HG02938 (cell line): ENCODE results near the gene ZNF780B.

Source experiments
- ATAC-seq: cut with Tn5 transposase; IDR thresholded peaks from one replicate; pipeline ENCODE4 v1.9.1; 2021; ENCODE audit warnings: mild to moderate bottlenecking, moderate library complexity; ENCODE audit not compliant: unreplicated experiment

The ZNF780B gene

DNA sequence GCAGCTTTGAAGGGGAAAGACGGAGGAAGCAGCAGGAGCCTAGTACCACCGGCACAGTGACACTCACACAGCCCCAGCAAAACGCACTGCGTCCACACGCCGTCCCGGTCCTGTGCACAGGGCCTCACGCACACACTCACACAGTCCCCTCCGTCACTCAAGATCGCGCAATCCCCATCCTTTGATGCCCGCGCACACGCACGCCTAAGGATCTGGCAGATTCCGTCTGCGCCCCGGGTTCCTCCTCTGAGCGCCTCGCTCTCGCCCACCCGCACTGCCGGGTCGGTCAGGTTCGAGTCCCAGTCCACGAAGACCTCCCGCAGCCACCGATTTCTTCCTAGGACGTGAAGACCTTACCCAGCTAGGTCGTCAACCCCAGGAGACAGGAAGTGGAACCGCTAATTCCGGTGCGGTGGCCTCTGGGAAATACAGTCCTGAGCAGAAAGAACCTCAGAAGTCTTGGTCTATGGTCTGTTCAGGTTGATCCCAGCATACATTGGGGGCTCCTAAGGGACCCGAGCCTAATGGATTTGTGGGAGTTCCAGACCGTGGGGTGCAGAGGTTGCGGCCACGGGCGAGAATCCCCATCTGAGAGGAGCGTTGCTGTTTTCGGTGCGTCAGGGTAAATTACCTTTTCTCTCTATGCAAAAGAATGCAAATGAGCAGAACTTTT lies at the start of gene ZNF780B:
Gene ZNF780B (minus strand): TSS at position 400 of the 673 bp plus-strand sequence. CDS start 5,899 bp downstream, outside the sequence.
- peak; percentile 61 for ATAC-seq

DNA sequence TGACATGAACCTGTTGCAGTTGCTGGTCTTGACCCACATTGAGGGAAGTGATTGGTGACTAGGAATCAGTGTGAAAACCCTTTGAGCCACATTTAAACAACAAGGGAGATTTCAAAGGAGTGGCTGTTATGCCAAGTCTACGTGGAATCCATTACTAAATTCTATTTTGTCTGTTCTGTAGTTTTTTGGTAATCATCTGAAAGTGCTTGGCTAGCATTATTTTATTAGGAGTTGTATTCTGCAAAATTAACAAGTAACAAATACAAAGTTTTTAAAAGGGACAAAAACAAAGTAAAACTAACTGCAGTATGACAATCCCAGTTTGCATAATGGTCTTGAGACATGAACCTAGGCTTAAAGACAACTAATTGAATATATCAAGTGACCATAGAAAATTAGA lies 48.7 kb upstream of the ZNF780B start:
- no peak for ATAC-seq

DNA sequence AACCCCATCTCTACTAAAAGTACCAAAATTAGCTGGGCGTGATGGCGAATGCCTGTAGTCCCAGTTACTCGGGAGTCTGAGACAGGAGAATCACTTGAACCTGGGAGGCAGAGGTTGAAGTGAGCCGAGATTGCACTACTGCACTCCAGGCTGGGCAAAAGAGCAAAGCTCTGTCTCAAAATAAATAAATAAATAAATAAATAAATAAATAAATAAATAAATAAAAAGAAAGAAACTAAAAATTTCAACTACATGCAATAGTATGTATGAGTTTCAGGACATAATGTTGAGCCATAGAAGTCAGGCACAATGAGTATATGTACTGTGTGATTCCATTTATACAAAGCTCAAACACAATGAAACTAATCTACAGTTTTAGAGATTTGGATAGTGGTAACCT lies 47.6 kb upstream of the ZNF780B start:
- ATAC-seq, result no peak

DNA sequence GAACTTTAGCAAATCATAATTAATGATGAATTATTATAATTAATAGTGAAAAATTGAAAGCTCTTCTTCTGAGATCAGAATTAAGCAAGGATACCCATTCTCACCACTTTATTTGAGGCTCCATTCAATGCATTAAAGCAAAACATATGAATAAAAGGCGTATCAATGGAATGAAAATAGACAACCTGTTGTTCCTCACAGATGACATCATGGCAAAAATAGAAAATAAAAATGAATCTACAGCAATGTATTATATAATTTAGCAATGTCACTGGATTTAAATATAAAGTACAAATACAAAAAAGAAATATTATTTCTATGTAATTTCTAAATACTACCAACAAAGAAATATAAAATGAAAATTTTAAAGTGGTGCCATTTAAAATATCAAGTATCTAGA lies 45.8 kb upstream of the ZNF780B start:
- ATAC-seq, result no peak

DNA sequence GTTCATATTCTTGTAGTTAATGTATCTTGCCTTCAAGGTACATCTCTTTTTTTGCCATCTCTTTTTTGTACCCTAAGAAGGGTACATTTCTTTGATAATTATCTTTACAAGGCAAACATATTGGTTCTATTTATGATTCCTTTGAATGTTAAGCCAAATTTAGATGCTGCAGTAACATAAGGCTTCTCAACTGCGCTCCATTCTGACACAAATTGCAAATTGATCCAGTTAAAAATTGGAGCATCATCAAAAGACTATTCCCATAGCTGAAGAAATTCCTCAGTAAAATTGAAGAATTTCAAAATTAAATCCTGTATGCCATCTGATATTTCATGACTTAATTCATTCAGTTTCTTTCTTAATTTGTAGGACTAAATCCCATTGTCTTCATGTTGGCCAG lies 37.4 kb upstream of the ZNF780B start:
- ATAC-seq, result no peak

DNA sequence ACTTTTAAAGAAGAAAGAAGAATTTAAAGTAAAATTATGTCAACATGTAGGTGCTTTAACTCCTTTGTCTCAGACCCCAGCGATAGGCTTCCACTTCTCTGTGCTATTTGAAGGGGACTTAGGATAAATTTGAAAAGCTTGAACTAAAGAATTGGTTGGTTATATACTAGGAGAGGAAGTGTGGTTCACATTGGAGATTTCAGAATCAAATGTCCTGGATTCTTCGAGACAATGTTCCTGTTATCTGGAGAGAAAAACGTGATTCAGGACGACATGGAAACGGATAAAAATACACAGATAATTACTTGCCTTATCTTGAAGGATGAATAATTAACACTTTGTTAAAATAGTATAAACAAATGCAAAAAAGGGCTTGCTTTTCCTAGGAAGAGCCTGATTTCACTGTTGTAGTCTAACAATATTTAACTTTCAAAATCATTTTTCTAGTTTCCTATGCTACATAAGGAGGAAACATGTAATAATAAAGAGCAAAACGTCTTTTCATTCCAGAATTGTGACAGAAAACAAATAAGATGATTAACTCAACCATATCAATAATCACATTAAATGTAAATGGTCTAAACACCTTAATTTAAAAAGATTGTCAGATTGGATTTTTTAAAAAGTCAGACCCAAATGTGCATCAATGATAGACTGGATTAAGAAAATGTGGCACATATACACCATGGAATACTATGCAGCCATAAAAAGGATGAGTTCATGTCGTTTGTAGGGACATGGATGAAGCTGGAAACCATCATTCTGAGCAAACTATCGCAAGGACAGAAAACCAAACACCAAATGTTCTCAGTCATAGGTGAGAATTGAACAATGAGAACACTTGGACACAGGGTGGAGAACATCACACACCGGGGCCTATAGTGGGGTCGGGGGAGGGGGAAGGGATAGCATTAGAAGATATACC lies 35.4 kb upstream of the ZNF780B start:
- no peak for ATAC-seq

DNA sequence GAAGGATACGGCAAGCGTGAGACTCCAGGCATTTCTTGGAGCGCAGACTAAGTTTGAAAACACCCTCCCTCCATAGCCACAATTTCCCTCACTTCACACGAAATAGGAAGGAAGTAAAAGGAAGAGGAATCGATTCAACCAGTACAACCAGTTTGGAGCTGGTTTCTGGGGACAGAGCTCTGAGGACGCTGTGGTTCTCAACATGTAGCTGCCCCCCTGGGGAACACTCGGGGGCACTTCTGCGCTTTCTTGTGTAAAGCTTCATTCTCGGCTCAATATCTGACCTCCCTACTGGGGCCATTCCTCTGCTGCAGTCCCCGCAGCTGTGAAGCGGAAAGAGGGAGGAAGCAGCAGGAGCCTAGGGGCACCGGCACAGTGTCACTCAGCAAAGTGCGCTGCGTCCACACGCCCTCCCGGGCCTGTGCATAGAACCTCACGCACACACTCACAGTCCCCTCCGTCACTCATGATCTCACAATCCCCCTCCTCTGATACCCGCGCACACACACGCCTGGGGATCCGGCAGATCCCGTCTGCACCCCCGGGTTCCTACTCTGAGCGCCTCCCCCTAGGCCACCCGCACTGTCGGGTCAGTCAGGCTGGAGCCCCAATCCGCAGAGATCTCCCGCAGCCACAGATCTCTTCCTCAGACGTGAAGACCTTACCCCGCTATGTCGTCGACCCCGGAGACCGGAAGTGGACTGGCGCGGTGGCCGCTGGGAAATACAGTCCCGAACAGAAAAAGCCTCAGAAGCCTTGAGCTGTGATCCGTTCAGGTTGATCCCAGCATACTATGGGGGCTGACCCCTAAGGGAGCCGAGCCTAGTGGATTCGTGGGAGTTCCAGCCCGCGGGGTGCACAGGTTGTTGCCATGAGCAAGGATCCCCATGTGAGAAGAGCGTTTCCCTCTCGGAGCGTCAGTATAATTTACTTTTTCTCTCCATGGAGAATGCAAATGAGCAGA lies 34.5 kb upstream of the ZNF780B start, which contains the start of gene ZNF780A:
Gene ZNF780A (minus strand): TSS at position 703 of the 964 bp plus-strand sequence. CDS start 6,190 bp downstream, outside the sequence.
- peak; percentile 73 for ATAC-seq

DNA sequence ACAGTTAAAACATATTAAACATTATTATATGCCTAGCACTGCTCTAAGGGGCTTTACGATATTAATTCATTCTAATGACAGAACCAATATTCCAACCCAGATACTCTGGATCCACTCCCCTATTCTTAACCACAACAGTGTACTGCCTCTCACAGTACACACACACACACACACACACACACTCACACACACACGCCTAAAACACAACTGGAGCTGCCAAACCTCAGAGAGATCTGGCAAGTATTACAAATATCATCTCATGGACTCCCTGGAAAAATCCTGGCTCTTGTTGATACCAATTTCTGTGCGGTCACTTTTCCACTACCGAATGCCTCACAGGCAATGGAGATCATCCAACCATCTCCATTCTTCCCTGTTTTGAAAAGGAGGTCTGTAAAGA lies 33.4 kb upstream of the ZNF780B start:
- no peak for ATAC-seq

DNA sequence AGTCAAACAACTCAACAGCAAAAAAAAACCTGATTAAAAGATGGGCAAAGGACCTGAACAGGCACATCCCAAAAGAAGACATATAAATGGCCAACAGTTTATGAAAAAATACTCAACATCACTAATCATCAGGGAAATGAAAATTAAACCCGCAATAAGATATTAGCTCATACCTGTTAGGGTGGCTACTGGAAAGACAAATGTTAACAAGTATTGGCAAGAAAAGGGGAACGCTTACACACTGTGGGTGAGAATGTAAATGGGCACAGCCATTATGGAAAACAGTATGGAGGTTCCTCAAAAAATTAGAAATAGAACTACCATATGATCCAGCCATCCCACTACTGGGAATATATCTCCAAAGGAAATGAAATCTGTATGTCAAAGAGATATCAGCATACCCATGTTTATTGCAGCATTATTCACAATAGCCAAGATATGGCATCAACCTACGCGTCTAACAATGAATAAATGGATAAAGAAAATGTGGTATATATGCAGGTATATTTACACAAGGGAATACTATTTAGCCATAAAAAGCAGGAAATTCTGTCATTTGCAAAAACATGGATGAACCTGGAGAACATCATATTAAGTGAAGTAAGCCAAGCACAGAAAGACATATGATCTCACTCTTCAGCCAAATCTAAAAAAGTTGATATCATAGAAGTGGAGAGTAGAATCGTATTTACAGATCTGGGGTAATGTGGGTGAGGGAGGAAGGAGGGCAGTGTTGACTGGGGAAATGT lies 32.4 kb upstream of the ZNF780B start:
- ATAC-seq, result no peak

DNA sequence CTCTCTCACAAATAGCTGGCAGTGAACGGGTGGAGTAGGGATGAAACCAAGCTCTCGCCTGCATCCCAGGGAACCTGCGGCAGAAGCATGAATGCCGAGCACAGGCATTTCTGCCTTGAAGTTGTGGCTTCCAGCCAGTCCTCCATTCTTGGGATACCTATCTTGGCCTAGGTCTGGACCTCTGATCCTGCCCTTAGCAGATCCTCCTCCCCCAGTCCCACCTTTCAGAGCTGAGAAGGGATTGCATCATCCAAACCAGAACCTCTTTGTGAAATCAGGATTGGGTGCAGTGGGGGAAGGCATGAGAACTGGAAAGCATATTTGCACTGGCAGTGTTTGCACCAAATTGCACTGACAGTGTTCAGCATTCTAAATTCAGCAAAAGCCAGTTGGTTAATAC lies 28.9 kb upstream of the ZNF780B start:
- no peak for ATAC-seq

DNA sequence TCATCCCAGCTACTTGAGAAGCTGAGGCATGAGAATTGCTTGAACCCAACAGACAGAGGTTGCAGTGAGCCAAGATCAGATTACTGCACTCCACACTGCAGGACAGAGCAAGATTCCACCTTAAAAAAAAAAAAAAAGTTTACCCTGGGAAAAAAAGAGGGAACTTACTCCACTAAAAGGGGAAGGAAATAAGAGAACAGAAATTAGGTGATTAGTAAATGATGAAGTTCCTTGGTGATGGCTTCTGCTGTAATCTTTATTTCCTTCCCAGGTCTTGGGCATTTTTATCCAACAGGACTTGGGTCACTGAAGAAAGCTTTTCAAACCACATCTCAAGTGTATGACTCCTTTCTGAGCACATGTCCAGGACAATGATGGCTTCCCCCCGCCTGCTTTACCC lies 25.4 kb upstream of the ZNF780B start:
- ATAC-seq, result no peak

DNA sequence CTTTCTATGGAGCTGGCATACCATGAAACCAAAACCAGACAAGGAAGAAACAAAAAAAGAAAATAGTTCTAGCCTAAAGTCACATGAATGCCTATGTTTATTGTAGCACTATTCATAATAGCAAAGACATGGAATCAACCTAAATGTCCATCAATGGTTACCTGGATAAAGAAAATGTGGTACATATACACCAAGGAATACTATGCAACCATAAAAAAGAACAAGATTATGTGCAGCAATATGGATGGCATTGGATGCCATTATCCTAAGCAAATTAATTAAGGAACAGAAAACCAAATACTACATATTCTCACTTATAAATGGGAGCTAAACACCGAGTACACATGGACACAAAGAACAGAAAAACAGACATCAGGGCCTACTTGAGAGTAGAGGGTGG lies 24.3 kb upstream of the ZNF780B start:
- no peak for ATAC-seq

DNA sequence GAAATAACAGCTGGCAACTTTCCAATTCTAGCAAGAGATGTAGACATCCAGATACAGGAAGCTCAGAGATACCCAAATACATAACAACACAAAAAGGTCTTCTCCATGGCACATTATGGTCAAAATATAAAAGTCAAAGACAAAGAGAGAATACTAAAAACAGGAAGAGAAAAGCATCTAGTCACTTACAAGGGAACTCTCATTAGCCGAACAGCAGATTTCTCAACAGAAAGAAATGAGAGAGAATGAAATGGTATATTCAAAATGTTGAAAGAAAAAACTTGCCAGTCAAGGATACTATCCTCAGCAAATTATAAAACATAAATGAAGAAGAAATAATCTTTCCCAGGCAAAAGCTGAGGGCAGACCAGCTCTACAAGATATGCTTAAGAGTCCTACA lies 22.3 kb upstream of the ZNF780B start:
- no peak for ATAC-seq

DNA sequence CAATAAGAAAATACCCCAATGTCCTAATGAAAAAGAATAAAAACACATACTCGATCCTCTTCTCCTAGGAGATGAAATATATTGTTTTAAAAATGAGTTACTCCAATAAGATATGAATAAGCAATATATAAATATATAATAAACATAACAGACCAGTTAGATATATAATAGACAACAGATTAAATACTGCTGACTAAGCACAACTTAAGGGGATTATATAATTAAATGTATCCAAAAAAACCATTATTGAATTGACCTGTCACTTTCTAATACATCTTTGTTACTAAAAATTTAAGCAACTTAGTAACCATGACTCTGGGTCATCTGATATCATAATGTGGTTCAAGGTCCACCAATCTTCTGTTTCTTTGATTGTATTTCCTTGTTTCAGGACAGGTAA lies 14.0 kb upstream of the ZNF780B start:
- no peak for ATAC-seq

DNA sequence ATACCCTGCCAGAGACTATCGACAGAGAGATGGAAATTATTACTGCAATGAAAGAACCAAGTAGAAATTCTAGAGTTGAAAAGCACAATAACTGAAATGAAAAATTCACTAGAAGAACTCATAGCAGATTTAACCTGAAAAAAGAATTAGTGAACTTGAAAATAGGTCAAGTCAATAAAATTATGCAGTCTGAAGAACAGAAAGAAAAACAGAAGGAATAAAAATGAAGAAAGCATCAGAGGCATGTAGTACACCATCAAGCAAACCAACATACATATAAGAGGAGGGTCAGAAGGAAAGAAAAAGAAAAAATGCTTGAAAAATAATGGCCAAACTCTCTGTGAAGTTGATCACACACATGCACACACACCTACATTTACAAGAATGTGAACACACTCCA lies 3.6 kb upstream of the ZNF780B start:
- no peak for ATAC-seq

DNA sequence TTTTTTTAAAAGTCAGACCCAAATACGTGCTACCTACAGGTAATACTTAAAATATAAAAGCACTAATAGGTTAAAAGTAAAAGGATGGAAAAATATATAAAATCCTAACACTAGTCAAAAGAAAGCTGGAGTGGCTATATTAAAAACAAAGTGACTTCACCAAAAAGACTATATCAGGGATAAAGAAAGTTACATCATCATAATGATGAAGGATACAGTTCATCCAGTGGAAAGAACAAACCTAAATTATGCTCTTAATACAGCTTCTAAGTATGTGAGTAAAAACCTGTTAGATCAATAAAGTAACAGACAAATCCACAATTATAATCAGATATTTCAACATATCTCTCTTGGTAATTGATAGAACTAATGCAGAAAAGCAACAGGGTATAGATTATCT lies 1.1 kb upstream of the ZNF780B start:
- ATAC-seq, result no peak

DNA sequence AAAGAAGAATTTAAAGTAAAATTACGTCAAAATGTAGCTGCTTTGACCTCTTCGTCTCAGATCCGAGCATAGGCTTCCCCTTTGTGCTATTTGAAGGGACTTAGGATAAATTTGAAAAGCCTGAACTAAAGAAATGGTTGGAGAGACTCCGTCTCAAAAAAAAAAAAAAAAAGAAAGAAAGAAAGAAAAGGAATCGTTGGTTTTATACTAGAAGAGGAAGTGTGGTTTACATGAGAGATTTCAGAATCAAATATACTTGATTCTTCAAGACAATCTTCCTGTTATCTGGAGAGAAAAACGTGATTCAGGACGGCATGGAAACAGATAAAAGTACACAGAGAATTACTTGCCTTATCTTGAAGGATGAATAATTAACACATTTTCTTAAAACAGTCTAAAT lies 474 bp upstream of the ZNF780B start:
- no peak for ATAC-seq

DNA sequence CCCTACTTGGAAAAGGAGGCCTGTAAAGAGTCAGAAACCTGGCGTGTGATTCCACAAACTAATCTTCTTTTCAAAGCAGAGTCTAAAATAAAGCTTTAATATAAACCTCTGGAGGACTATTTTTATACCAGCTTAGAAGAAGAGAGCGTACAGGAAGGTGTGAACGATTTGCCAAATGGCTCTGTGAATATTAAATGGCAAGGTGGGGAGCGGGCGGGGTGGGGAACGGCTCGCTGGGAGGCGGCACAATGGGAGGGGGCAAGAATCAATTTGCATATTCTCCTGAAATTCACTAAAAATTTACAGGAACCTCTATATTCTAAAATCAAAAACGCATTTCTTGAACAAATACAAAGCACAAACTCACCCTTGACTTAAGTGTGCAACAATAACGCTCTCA lies 982 bp downstream of the ZNF780B start:
- no peak for ATAC-seq

DNA sequence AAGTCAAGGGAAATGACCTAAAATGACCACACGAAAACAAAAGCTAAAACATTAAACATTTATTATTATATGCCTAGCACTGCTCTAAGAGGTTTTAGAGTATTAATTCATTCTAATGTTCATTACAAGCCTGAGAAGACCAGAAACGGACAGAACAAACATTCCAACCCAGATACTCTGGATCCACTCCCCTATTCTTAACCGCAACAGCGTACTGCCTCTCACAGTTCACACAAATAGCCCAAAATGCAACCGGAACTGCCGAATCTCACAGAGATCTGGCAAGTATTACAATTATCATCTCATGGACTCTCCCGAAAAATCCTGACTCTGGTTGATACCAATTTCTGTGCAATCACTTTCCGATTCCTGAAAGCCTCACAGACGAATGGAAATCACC lies 1.4 kb downstream of the ZNF780B start:
- ATAC-seq, result no peak

DNA sequence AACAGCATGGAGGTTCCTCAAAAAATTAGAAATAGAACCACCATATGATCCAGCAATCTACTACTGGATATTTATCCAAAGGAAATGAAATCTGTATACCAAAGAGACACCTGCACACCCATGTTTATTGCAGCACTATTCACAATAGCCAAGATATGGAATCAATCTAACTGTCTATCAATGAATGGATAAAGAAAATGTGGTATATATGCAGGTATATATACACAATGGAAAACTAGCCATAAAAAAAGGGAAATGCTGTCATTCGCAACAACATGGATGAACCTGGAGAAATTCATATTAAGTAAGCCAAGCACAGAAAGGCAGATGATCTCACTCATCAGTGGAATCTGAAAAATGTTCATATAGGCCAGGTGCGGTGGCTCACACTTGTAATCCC lies 2.5 kb downstream of the ZNF780B start:
- ATAC-seq, result no peak
